ENCODE data around the gene ONECUT3.

- TF ChIP-seq CTCF (IDR thresholded peaks at IDR 0.05) (no peak), POLR2A (IDR thresholded peaks at IDR 0.05) (no peak)
Measured at GRCh38 chr19:1747285-1748114, 5.8 kb upstream of the ONECUT3 start.

All from lower leg skin (tissue), 3 donors.